Left lung (tissue), 10 donors: ENCODE measurements around the gene ADRB1. TPM values are rescaled to one million over a fixed set of nuclear protein-coding genes. Genes with fewer than 3 reads are reported as not detected.

Experiments
- ATAC-seq: fragments of 200-7000 bp; cut with Tn5 transposase; one replicate; pipeline ENCODE4 v1.9.1; 2020; ENCODE audit warnings: moderate library complexity
- DNase-seq, 4 donors: peaks; one replicate each; pipeline ENCODE4 v3.0.0-alpha.2; 2013 to 2020
- H3K27ac ChIP-seq, 2 donors: fragments of 200-600 bp; sonication (generic) in 1 of 2; one replicate each; pipeline versions ENCODE4 v1.5.0 to v1.8.0; 2020 to 2021
- H3K27me3 ChIP-seq, 2 donors: fragments of 200-600 bp; sonication (generic) in 1 of 2; one replicate each; pipeline versions ENCODE4 v1.5.0 to v1.8.0; 2020 to 2021
- H3K36me3 ChIP-seq, 2 donors: fragments of 200-600 bp; sonication (generic) in 1 of 2; one replicate each; pipeline versions ENCODE4 v1.5.0 to v1.8.0; 2020 to 2021
- H3K4me1 ChIP-seq, 2 donors: fragments of 200-600 bp; one replicate each; pipeline ENCODE4 v1.8.0; 2021
- H3K4me3 ChIP-seq, 2 donors: fragments of 200-600 bp; sonication (generic) in 1 of 2; one replicate each; pipeline versions ENCODE4 v1.5.0 to v1.8.0; 2020 to 2021; ENCODE audit warnings: mild to moderate bottlenecking in 1 of 2
- H3K9me3 ChIP-seq, 2 donors: fragments of 200-600 bp; sonication (generic) in 1 of 2; one replicate each; pipeline versions ENCODE4 v1.5.0 to v1.8.0; 2020 to 2021
- intact Hi-C, 2 donors: fragments of 100-400 bp; cut with DNase I; formaldehyde crosslinking; loops; one replicate each; pipeline versions ENCODE4 v1.11.2 to v1.14.2; 2022
- polyA plus RNA-seq, 6 donors: library from polyadenylated mRNA; unstranded; fragments of 120-200 nt; gene quantifications; one replicate each; pipeline ENCODE4 v1.2.1, GENCODE V29; 2013; ENCODE audit not compliant: insufficient read length in 6 of 6
- total RNA-seq, 2 donors: library from RNA; stranded (reverse); fragmentation: NEBNext Ultra II Directional; extraction: Animal tissue kit (Norgen Biotek cat#: 25700); gene quantifications; one replicate each; pipeline ENCODE4 v1.2.1, GENCODE V29; 2021
- TF ChIP-seq, protein P1 (sequence below), 2 donors: fragments of 200-600 bp; sonication (generic) in 1 of 2; IDR thresholded peaks; one replicate each; pipeline versions ENCODE4 v1.5.0 to v1.8.0; 2021; ENCODE audit warnings: antibody characterized with exemption in 2 of 2
- donor health status: DM: no; HTN: yes; CAD: no.
- donor health status: DM: no; HTN: no; CAD: no.

The ADRB1 gene
- total and polyA plus RNA-seq, 8 donors, result 1.2 to 15.4 (median 3.8) TPM

DNA sequence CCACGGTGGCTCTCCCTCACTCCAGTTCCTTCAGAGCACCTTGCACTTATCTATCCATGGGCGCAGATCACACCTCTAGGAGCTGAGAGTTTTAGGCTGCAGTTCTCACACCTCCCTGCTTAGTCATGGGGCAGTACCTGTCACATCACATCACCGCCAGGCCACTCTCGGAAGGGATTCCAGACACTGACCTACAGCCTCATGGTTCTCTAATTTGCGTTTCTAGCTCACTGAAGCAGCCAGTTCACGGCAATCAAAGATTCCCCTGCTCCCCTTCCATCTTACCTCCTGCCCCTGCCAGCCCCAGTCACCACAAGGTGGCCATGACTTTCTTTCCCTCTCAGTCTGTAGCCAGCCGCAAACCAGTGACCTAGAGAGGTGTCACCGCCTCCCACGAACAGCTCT lies 34.2 kb downstream of the ADRB1 start:
- TF ChIP-seq, protein P1, sequence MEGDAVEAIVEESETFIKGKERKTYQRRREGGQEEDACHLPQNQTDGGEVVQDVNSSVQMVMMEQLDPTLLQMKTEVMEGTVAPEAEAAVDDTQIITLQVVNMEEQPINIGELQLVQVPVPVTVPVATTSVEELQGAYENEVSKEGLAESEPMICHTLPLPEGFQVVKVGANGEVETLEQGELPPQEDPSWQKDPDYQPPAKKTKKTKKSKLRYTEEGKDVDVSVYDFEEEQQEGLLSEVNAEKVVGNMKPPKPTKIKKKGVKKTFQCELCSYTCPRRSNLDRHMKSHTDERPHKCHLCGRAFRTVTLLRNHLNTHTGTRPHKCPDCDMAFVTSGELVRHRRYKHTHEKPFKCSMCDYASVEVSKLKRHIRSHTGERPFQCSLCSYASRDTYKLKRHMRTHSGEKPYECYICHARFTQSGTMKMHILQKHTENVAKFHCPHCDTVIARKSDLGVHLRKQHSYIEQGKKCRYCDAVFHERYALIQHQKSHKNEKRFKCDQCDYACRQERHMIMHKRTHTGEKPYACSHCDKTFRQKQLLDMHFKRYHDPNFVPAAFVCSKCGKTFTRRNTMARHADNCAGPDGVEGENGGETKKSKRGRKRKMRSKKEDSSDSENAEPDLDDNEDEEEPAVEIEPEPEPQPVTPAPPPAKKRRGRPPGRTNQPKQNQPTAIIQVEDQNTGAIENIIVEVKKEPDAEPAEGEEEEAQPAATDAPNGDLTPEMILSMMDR (IDR thresholded peaks at IDR 0.05), result no peak
- ATAC-seq, result no peak

DNA sequence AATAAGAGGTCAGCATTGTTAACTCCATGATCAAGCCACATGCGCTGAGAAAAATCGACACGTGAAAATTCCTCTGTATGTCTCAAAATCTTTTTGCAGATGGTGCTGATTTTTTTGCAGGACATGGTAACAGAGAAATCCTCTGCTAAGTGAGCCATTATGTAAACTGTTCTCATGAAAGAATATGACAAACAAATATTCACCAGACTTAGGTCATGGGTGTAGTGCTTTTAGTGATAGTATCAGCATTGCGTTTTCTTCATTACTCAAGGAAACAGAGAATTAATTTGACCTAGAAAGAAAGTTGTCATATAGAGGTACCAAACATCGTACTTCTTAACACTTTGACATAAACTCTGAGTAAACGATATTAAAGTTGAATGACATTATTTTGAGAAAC lies 34.7 kb downstream of the ADRB1 start:
- H3K36me3 ChIP-seq, result no peaks in the 10 kb centered on the region
- H3K9me3 ChIP-seq, result no peaks in the 10 kb centered on the region
- DNase-seq, result no peak
- ATAC-seq, result no peak
- TF ChIP-seq, protein P1 (IDR thresholded peaks at IDR 0.05), result no peak
- H3K27ac ChIP-seq, result no peak overlapping the region
- H3K4me1 ChIP-seq, result no peaks in the 10 kb centered on the region
- H3K27me3 ChIP-seq, result no peaks in the 10 kb centered on the region
- intact Hi-C loops, result no loop called here
- no peak overlapping the region for H3K4me3 ChIP-seq

More for the DNA sequence above, 34.2 kb downstream of the ADRB1 start:
- no peaks in the 10 kb centered on the region for H3K9me3 ChIP-seq
- no peak for DNase-seq
- H3K27me3 ChIP-seq, result no peaks in the 10 kb centered on the region
- no peak overlapping the region for H3K27ac ChIP-seq
- no peak overlapping the region for H3K4me3 ChIP-seq
- H3K36me3 ChIP-seq, result no peaks in the 10 kb centered on the region
- intact Hi-C loops, result no loop called here
- H3K4me1 ChIP-seq, result no peaks in the 10 kb centered on the region

DNA sequence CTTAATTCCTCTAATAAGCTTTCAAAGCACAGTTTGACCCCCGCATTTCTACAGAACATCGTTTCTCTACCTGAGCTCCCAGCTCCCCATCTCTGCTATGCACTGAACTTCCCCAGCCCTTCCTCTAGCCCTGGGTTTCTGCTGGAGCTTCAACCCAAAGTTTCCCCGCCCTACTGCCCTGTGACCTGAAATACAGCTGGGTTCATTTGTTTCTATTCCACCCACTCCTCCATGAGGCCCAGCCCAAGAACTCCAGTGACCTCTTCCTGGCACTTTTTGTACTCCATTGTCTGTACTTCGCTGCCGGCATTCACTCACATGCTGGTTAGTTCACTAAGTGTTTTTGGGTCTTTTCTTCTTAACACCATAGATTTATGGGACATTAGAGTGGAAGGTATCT lies 35.8 kb downstream of the ADRB1 start:
- DNase-seq (no peak), ATAC-seq (no peak)
- Histone ChIP-seq H3K9me3 (no peaks in the 10 kb centered on the region), H3K36me3 (no peaks in the 10 kb centered on the region), H3K27me3 (no peaks in the 10 kb centered on the region), H3K27ac (no peak overlapping the region), H3K4me3 (no peak overlapping the region), H3K4me1 (no peaks in the 10 kb centered on the region)
- TF ChIP-seq, protein P1 (IDR thresholded peaks at IDR 0.05), result no peak
- intact Hi-C loops, result no loop called here

DNA sequence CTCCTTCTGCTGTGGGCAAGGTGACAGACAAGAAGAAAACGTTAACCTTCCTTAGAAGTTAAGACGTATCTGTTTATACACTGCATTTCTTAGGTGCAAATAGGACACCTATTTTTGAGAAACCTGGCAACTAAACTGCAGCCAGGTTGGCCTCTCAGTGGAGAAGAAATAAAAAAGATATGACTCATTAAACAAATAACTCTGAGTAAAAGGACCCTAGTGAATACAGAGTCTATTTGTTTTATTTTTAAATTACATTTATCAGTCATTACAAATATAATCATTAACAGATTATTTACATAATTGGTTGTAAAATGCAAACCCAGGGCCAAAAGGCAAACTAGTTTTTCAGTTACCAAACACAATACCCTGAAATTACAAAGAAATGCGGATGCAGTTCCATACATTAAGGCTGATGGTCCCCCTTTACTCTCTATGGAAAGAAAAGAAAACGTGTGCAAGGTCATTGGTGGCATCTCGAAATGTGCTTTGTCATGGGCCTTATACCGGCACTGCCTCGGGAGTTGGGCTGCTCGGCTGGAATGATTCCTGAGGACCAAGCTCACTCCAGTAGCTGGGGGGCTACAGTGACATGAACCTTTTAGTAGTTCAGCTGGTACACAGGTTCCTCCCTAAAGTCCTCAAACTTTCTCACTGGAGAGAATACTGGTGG lies 38.4 kb downstream of the ADRB1 start:
- Histone ChIP-seq H3K27me3 (no peaks in the 10 kb centered on the region), H3K4me1 (no peaks in the 10 kb centered on the region), H3K36me3 (no peaks in the 10 kb centered on the region), H3K27ac (peak overlapping the region in 1 of 2 donors; percentile 30), H3K4me3 (no peak overlapping the region), H3K9me3 (no peaks in the 10 kb centered on the region)
- intact Hi-C loops, result no loop called here
- no peak for DNase-seq
- TF ChIP-seq, protein P1 (IDR thresholded peaks at IDR 0.05), result no peak
- ATAC-seq, result peak; percentile 82

DNA sequence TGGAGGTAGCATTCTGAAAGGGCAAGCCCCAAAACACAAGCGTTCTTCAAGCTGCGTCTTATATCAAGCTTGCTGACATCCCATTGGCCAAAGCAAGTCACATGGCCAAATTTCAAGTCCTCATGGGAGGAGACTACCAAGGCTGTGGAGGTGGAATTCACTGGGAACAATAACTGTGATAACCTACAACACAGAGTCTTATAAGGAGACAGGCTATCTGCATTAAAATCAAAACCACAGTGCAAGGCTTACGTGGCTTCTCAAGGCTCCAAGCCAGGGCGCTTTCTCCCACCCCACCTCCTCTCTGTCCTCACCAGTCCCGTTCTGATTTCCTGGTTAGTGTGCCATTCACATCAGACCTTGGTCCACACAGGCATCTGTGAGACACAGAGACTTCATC lies 39.4 kb downstream of the ADRB1 start:
- ATAC-seq, result no peak

More for the DNA sequence above, 39.4 kb downstream of the ADRB1 start:
- TF ChIP-seq, protein P1 (IDR thresholded peaks at IDR 0.05), result no peak
- no peaks in the 10 kb centered on the region for H3K9me3 ChIP-seq
- no peaks in the 10 kb centered on the region for H3K36me3 ChIP-seq
- intact Hi-C loops, result no loop called here
- no peak for DNase-seq
- H3K27me3 ChIP-seq, result no peaks in the 10 kb centered on the region
- no peak overlapping the region for H3K27ac ChIP-seq
- no peaks in the 10 kb centered on the region for H3K4me1 ChIP-seq
- H3K4me3 ChIP-seq, result no peak overlapping the region
